Stomach (tissue), 9 donors: ENCODE results near the gene RGS3. TPM values are rescaled to one million over a fixed set of nuclear protein-coding genes. Genes with fewer than 3 reads are reported as not detected.

Experiments
- DNase-seq, 2 donors: peaks; one replicate each; pipeline versions ENCODE4 v3.0.0 to v3.0.0-alpha.2; 2013 to 2019
- H3K27ac ChIP-seq, 5 donors: fragments of 200-600 bp in 4 of 5; sonication (generic) in 4 of 5; one replicate each; pipeline ENCODE4 v1.5.1; 2013 to 2019; ENCODE audit warnings: mild to moderate bottlenecking in 1 of 5, moderate library complexity in 1 of 5
- H3K27me3 ChIP-seq, 3 donors: fragments of 200-600 bp; sonication (generic); one replicate each; pipeline ENCODE4 v1.5.1; 2017 to 2019; ENCODE audit warnings: mixed run types in 1 of 3
- H3K36me3 ChIP-seq, 4 donors: fragments of 200-600 bp; sonication (generic); 1 replicate in 3 of 4; 2 replicates in 1 of 4; pipeline ENCODE4 v1.5.1; 2016 to 2019
- H3K4me1 ChIP-seq, 4 donors: fragments of 200-600 bp; sonication (generic); one replicate each; pipeline ENCODE4 v1.5.1; 2016 to 2019
- H3K4me3 ChIP-seq, 4 donors: fragments of 200-600 bp; sonication (generic) in 3 of 4; one replicate each; pipeline ENCODE4 v1.5.1; 2016 to 2019; ENCODE audit warnings: mild to moderate bottlenecking in 1 of 4
- H3K9me3 ChIP-seq, 4 donors: fragments of 200-600 bp; sonication (generic); one replicate each; pipeline ENCODE4 v1.5.1; 2016 to 2019
- CTCF ChIP-seq, 7 experiments: fragments of 450-650 bp in 4 of 7; fragments of 200-600 bp in 3 of 7; sonication (generic) in 3 of 7; IDR thresholded peaks; one replicate each; pipeline ENCODE4 v1.5.1; 2016 to 2019; ENCODE audit warnings: antibody characterized with exemption in 7 of 7, control low read depth in 2 of 7, mild to moderate bottlenecking in 1 of 7
- EP300 ChIP-seq: sonication (generic); formaldehyde crosslinking; IDR thresholded peaks from one replicate; pipeline ENCODE4 v1.6.1; 2017; ENCODE audit warnings: antibody characterized with exemption
- POLR2A ChIP-seq, 4 donors: fragments of 450-650 bp; IDR thresholded peaks; one replicate each; pipeline ENCODE4 v1.6.1; 2016; ENCODE audit warnings: antibody characterized with exemption in 4 of 4, control low read depth in 2 of 4, mild to moderate bottlenecking in 1 of 4, moderate library complexity in 1 of 4
- POLR2AphosphoS5 ChIP-seq, 3 donors: sonication (generic); formaldehyde crosslinking; IDR thresholded peaks; one replicate each; pipeline ENCODE4 v1.6.1; 2016; ENCODE audit warnings: antibody characterized with exemption in 3 of 3
- WGBS, 5 donors: extraction: QIAGEN DNeasy Blood & Tissue Kit in 3 of 5; methylation state at CpG; one replicate each; pipeline versions ENCODE4 v1.1.5 to v1.1.7; 2013 to 2018; 5-methylcytosine and 5-hydroxymethylcytosine counted together
- intact Hi-C: fragments of 100-400 bp; cut with DNase I; formaldehyde crosslinking; loops from one replicate; pipeline ENCODE4 v1.15.1; 2023; ENCODE audit warnings: low total_unique reads
- polyA plus RNA-seq, 3 donors: library from polyadenylated mRNA; stranded (reverse); fragments of 200-250 nt; gene quantifications; one replicate each; pipeline ENCODE4 v1.2.3, GENCODE V29; 2013
- total RNA-seq, 5 donors: library from RNA; depleted of rRNA; stranded (reverse); fragments of >200 nt; gene quantifications; one replicate each; pipeline versions ENCODE4 v1.1.0 to v1.2.3, GENCODE V29; 2014 to 2016
- donor health status: healthy with polysubstance abuse.
- donor health status: Bipolar disorder and iron deficiency.
- donor health status: healthy.

RGS3 gene
- total and polyA plus RNA-seq, 8 donors: 26.6 to 71.4 (median 35.7) TPM

GRCh38 chr9:113475031-113475430 is 11.5 kb downstream of the RGS3 start:
- intact Hi-C loops: no loop called here
- no peak overlapping the region for H3K4me3 ChIP-seq
- H3K9me3 ChIP-seq: no peaks in the 10 kb centered on the region
- 88 to 98% (median 92%) methylated on average over 2 of the region's 2 CpGs for WGBS, 5 donors
- H3K27ac ChIP-seq: peak overlapping the region in 1 of 5 donors; percentile 69
- no peak for DNase-seq
- no peaks in the 10 kb centered on the region for H3K27me3 ChIP-seq
- H3K36me3 ChIP-seq: no peaks in the 10 kb centered on the region
- TF ChIP-seq CTCF (IDR thresholded peaks at IDR 0.05): no peak
- no peak for TF ChIP-seq POLR2A (IDR thresholded peaks at IDR 0.05)
- TF ChIP-seq POLR2AphosphoS5 (IDR thresholded peaks at IDR 0.05): no peak
- no peak for TF ChIP-seq EP300
- H3K4me1 ChIP-seq: peaks cover 10 to 51% (median 25%) of the 10 kb centered on the region in 4 donors

GRCh38 chr9:113475992-113476391 is 12.5 kb downstream of the RGS3 start:
- H3K36me3 ChIP-seq: no peaks in the 10 kb centered on the region
- H3K27ac ChIP-seq: peak overlapping the region in 1 of 5 donors; percentile 62
- H3K4me3 ChIP-seq: no peak overlapping the region
- no peak for DNase-seq
- WGBS, 5 donors: 95 to 100% (median 97%) methylated on average over 4 of the region's 4 CpGs
- H3K4me1 ChIP-seq: peaks cover 10 to 52% (median 24%) of the 10 kb centered on the region in 4 donors
- intact Hi-C loops: no loop called here
- TF ChIP-seq POLR2AphosphoS5 (IDR thresholded peaks at IDR 0.05) (no peak), CTCF (IDR thresholded peaks at IDR 0.05) (no peak), EP300 (no peak), POLR2A (IDR thresholded peaks at IDR 0.05) (no peak)
- H3K9me3 ChIP-seq: no peaks in the 10 kb centered on the region
- H3K27me3 ChIP-seq: no peaks in the 10 kb centered on the region

DNA sequence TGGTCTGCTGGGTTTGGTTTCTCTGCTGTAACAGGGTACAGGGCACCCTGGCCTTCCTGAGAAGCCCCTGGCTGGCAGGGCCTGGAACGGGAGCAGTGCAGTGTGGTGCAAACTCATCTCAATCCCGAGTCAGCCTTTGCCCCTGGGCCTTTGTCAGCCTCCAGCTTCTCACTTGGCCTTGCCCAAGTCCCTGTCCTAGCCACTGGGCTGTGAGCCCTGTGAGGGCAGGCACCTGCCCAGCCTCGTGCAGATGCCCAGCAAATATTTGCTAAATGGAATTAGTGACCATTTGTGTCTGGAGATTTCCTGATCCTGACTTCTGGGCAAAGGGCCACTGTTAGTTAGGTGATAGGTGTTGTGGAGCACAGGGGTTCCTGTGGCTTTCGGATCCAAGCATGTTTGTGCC is 13.0 kb downstream of the RGS3 start:
- WGBS, 5 donors: 66 to 70% (median 68%) methylated on average over 4 of the region's 4 CpGs
- TF ChIP-seq POLR2AphosphoS5 (IDR thresholded peaks at IDR 0.05): no peak
- TF ChIP-seq CTCF (IDR thresholded peaks at IDR 0.05): no peak
- TF ChIP-seq POLR2A (IDR thresholded peaks at IDR 0.05): no peak
- H3K27me3 ChIP-seq: no peaks in the 10 kb centered on the region
- H3K27ac ChIP-seq: peak overlapping the region in 3 of 5 donors; percentile 41 to 62 (median 52)
- H3K4me3 ChIP-seq: no peak overlapping the region
- no peaks in the 10 kb centered on the region for H3K36me3 ChIP-seq
- peak in 1 of 2 donors; percentile 69 for DNase-seq
- intact Hi-C loops: no loop called here
- peaks cover 10 to 53% (median 26%) of the 10 kb centered on the region in 4 donors for H3K4me1 ChIP-seq
- H3K9me3 ChIP-seq: no peaks in the 10 kb centered on the region

- H3K4me3 ChIP-seq: no peak overlapping the region
- 55 to 79% (median 67%) methylated on average over 4 of the region's 4 CpGs for WGBS, 5 donors
- H3K27me3 ChIP-seq: no peaks in the 10 kb centered on the region
- intact Hi-C loops: no loop called here
- no peaks in the 10 kb centered on the region for H3K36me3 ChIP-seq
- no peaks in the 10 kb centered on the region for H3K9me3 ChIP-seq
- DNase-seq: no peak
- peaks cover 10 to 54% (median 27%) of the 10 kb centered on the region in 4 donors for H3K4me1 ChIP-seq
- peak overlapping the region in 4 of 5 donors; percentile 7 to 62 (median 33) for H3K27ac ChIP-seq
- TF ChIP-seq POLR2A (IDR thresholded peaks at IDR 0.05) (no peak), CTCF (IDR thresholded peaks at IDR 0.05) (no peak), POLR2AphosphoS5 (IDR thresholded peaks at IDR 0.05) (no peak), EP300 (no peak)
Measured at GRCh38 chr9:113477058-113477457, 13.5 kb downstream of the RGS3 start.
